ENCODE results near the gene MDFIC. TPM values are rescaled to one million over a fixed set of nuclear protein-coding genes. Genes with fewer than 3 reads are reported as not detected.

The MDFIC gene
- total RNA-seq, 1 donor from 2014 or later = 5.4 TPM

GRCh38 chr7:114977277-114977676 lies 55.4 kb downstream of the MDFIC start:
- TF ChIP-seq CTCF (IDR thresholded peaks at IDR 0.05; ENCODE audit: unreplicated experiment) = no peak
- no peak overlapping the region for H3K4me3 Mint-ChIP-seq (ENCODE audit: low read depth)
- H3K4me1 Mint-ChIP-seq (ENCODE audit: low read depth) = no peaks in the 10 kb centered on the region
- H3K27ac Mint-ChIP-seq = no peak overlapping the region
- no peaks in the 10 kb centered on the region for H3K27me3 Mint-ChIP-seq
- no peaks in the 10 kb centered on the region for H3K9me3 Mint-ChIP-seq (ENCODE audit: low read depth)
- H3K36me3 Mint-ChIP-seq (ENCODE audit: insufficient read depth) = no peaks in the 10 kb centered on the region
- no peak for DNase-seq (ENCODE audit: low spot score, unreplicated experiment)

GRCh38 chr7:114979388-114979787 lies 57.5 kb downstream of the MDFIC start:
- Mint-ChIP-seq H3K4me1 (ENCODE audit: low read depth) (no peaks in the 10 kb centered on the region), H3K27ac (no peak overlapping the region), H3K27me3 (no peaks in the 10 kb centered on the region), H3K4me3 (ENCODE audit: low read depth) (no peak overlapping the region), H3K9me3 (ENCODE audit: low read depth) (no peaks in the 10 kb centered on the region), H3K36me3 (ENCODE audit: insufficient read depth) (no peaks in the 10 kb centered on the region)
- TF ChIP-seq CTCF (IDR thresholded peaks at IDR 0.05; ENCODE audit: unreplicated experiment) = no peak
- DNase-seq (ENCODE audit: low spot score, unreplicated experiment) = no peak

- DNase-seq (ENCODE audit: low spot score, unreplicated experiment) = no peak
- Mint-ChIP-seq H3K27me3 (no peaks in the 10 kb centered on the region), H3K9me3 (ENCODE audit: low read depth) (no peaks in the 10 kb centered on the region), H3K27ac (no peak overlapping the region), H3K36me3 (ENCODE audit: insufficient read depth) (no peaks in the 10 kb centered on the region), H3K4me1 (ENCODE audit: low read depth) (no peaks in the 10 kb centered on the region), H3K4me3 (ENCODE audit: low read depth) (no peak overlapping the region)
- TF ChIP-seq CTCF (IDR thresholded peaks at IDR 0.05; ENCODE audit: unreplicated experiment) = no peak
Observed at GRCh38 chr7:114979803-114980507, 58.1 kb downstream of the MDFIC start.

GRCh38 chr7:114981323-114981722 lies 59.4 kb downstream of the MDFIC start:
- Mint-ChIP-seq H3K36me3 (ENCODE audit: insufficient read depth) (no peaks in the 10 kb centered on the region), H3K4me1 (ENCODE audit: low read depth) (peaks cover 5% of the 10 kb centered on the region), H3K4me3 (ENCODE audit: low read depth) (no peak overlapping the region), H3K9me3 (ENCODE audit: low read depth) (no peaks in the 10 kb centered on the region), H3K27me3 (no peaks in the 10 kb centered on the region), H3K27ac (no peak overlapping the region)
- no peak for DNase-seq (ENCODE audit: low spot score, unreplicated experiment)
- TF ChIP-seq CTCF (IDR thresholded peaks at IDR 0.05; ENCODE audit: unreplicated experiment) = no peak

GRCh38 chr7:114985116-114985715 lies 63.3 kb downstream of the MDFIC start:
- Mint-ChIP-seq H3K36me3 (ENCODE audit: insufficient read depth) (no peaks in the 10 kb centered on the region), H3K9me3 (ENCODE audit: low read depth) (no peaks in the 10 kb centered on the region), H3K27ac (no peak overlapping the region), H3K27me3 (no peaks in the 10 kb centered on the region), H3K4me1 (ENCODE audit: low read depth) (peaks cover 6% of the 10 kb centered on the region), H3K4me3 (ENCODE audit: low read depth) (no peak overlapping the region)
- no peak for DNase-seq (ENCODE audit: low spot score, unreplicated experiment)
- TF ChIP-seq CTCF (IDR thresholded peaks at IDR 0.05; ENCODE audit: unreplicated experiment) = no peak
